H9 (cell line): ENCODE data around the gene MYO5B. TPM values are rescaled to one million over a fixed set of nuclear protein-coding genes. Genes with fewer than 3 reads are reported as not detected.

Experiments
- DNase-seq: peaks from one replicate; pipeline ENCODE4 v3.0.0-alpha.2; 2017
- H2AFZ ChIP-seq: one replicate; pipeline ENCODE4 v1.6.1; 2013; ENCODE audit warnings: mild to moderate bottlenecking, low read length, control low read depth, moderate library complexity
- H2AK5ac ChIP-seq: 2 replicates; pipeline ENCODE4 v1.6.1; 2013; ENCODE audit warnings: low read length, control low read depth, mixed read lengths; ENCODE audit not compliant: insufficient read length
- H2BK120ac ChIP-seq: one replicate; pipeline ENCODE4 v1.6.1; 2013; ENCODE audit warnings: low read depth, mild to moderate bottlenecking, low read length, control low read depth, inconsistent platforms; ENCODE audit not compliant: poor library complexity, severe bottlenecking
- H2BK12ac ChIP-seq: 2 replicates; pipeline ENCODE4 v1.6.1; 2013; ENCODE audit warnings: low read length, control low read depth, mixed read lengths, low read depth; ENCODE audit not compliant: insufficient read length
- H2BK15ac ChIP-seq: 2 replicates; pipeline ENCODE4 v1.6.1; 2013; ENCODE audit warnings: low read depth, low read length, control low read depth
- H2BK20ac ChIP-seq: one replicate; pipeline ENCODE4 v1.6.1; 2013; ENCODE audit warnings: low read depth, mild to moderate bottlenecking, low read length, control low read depth, inconsistent platforms; ENCODE audit not compliant: poor library complexity, severe bottlenecking
- H2BK5ac ChIP-seq: 2 replicates; pipeline ENCODE4 v1.6.1; 2013; ENCODE audit warnings: low read length, control low read depth, mixed read lengths; ENCODE audit not compliant: insufficient read length
- H3K14ac ChIP-seq: 2 replicates; pipeline ENCODE4 v1.6.1; 2013; ENCODE audit warnings: low read length, control low read depth; ENCODE audit not compliant: insufficient read depth
- H3K18ac ChIP-seq: 2 replicates; pipeline ENCODE4 v1.6.1; 2013; ENCODE audit warnings: low read depth, mild to moderate bottlenecking, mixed read lengths, low read length, control low read depth; ENCODE audit not compliant: insufficient read length
- H3K23ac ChIP-seq: 2 replicates; pipeline ENCODE4 v1.6.1; 2013; ENCODE audit warnings: low read length, control low read depth, mixed read lengths, low read depth; ENCODE audit not compliant: insufficient read length
- H3K23me2 ChIP-seq: 2 replicates; pipeline ENCODE4 v1.6.1; 2013; ENCODE audit warnings: low read depth, mild to moderate bottlenecking, mixed read lengths, low read length, control low read depth; ENCODE audit not compliant: insufficient read length, poor library complexity, severe bottlenecking
- H3K27ac ChIP-seq: 2 replicates; pipeline ENCODE4 v1.5.1; 2013; ENCODE audit warnings: low read length, control low read depth, mixed read lengths, low read depth; ENCODE audit not compliant: insufficient read length
- H3K27me3 ChIP-seq: 2 replicates; pipeline ENCODE4 v1.6.1; 2013; ENCODE audit warnings: low read length, control low read depth, inconsistent platforms; ENCODE audit not compliant: insufficient read depth
- H3K4ac ChIP-seq: 2 replicates; pipeline ENCODE4 v1.6.1; 2013; ENCODE audit warnings: low read depth, mild to moderate bottlenecking, control low read depth, inconsistent platforms, low read length, moderate library complexity
- H3K4me1 ChIP-seq: 2 replicates; pipeline ENCODE4 v1.6.1; 2013; ENCODE audit warnings: low read length, control low read depth, inconsistent platforms; ENCODE audit not compliant: insufficient read depth
- H3K4me2 ChIP-seq: 2 replicates; pipeline ENCODE4 v1.6.1; 2013; ENCODE audit warnings: low read length, control low read depth, mixed read lengths; ENCODE audit not compliant: insufficient read length, insufficient read depth
- H3K56ac ChIP-seq: 2 replicates; pipeline ENCODE4 v1.6.1; 2013; ENCODE audit warnings: low read depth, mild to moderate bottlenecking, mixed read lengths, low read length, control low read depth; ENCODE audit not compliant: insufficient read length
- H3K79me1 ChIP-seq: 2 replicates; pipeline ENCODE4 v1.6.1; 2013; ENCODE audit warnings: low read depth, mild to moderate bottlenecking, moderate library complexity, low read length, control low read depth, inconsistent platforms; ENCODE audit not compliant: insufficient read depth, poor library complexity, severe bottlenecking
- H3K79me2 ChIP-seq: 2 replicates; pipeline ENCODE4 v1.6.1; 2013; ENCODE audit warnings: low read length, control low read depth, inconsistent platforms; ENCODE audit not compliant: insufficient read depth
- H3K9ac ChIP-seq: 2 replicates; pipeline ENCODE4 v1.6.1; 2013; ENCODE audit warnings: low read length, control low read depth, mixed read lengths; ENCODE audit not compliant: insufficient read length; ENCODE audit errors: extremely low read depth
- H3K9me3 ChIP-seq: one replicate; pipeline ENCODE4 v1.6.1; 2013; ENCODE audit warnings: low read depth, low read length, inconsistent platforms; ENCODE audit not compliant: control insufficient read depth
- H3T11ph ChIP-seq: one replicate; pipeline ENCODE4 v1.6.1; 2013; ENCODE audit warnings: mild to moderate bottlenecking, low read length, control low read depth, inconsistent platforms
- H4K20me1 ChIP-seq: one replicate; pipeline ENCODE4 v1.6.1; 2013; ENCODE audit not compliant: control insufficient read depth, insufficient read length, insufficient read depth
- H4K5ac ChIP-seq: 2 replicates; pipeline ENCODE4 v1.6.1; 2013; ENCODE audit warnings: low read depth, mild to moderate bottlenecking, mixed read lengths, low read length, control low read depth; ENCODE audit not compliant: insufficient read length
- H4K8ac ChIP-seq: replicated peaks from 2 replicates; pipeline ENCODE4 v1.6.1; 2013; ENCODE audit warnings: low read length, control low read depth, mixed read lengths, low read depth; ENCODE audit not compliant: insufficient read length
- H4K91ac ChIP-seq: 2 replicates; pipeline ENCODE4 v1.6.1; 2013; ENCODE audit warnings: low read depth, mild to moderate bottlenecking, moderate library complexity, mixed read lengths, low read length, control low read depth; ENCODE audit not compliant: insufficient read length
- H3K27ac Mint-ChIP-seq, 3 experiments: 2 replicates in 2 of 3; 3 replicates in 1 of 3; pipeline ENCODE4 v1.8.0; 2020 to 2021; ENCODE audit warnings: mixed read lengths in 3 of 3, mild to moderate bottlenecking in 1 of 3, moderate library complexity in 1 of 3
- H3K27me3 Mint-ChIP-seq: 2 replicates; pipeline ENCODE4 v1.8.0; 2021; ENCODE audit warnings: low read depth, mild to moderate bottlenecking, moderate library complexity, mixed read lengths
- H3K36me3 Mint-ChIP-seq, 3 experiments: 2 replicates in 2 of 3; 3 replicates in 1 of 3; pipeline ENCODE4 v1.8.0; 2020 to 2021; ENCODE audit warnings: low read depth in 3 of 3, mixed read lengths in 3 of 3; ENCODE audit not compliant: insufficient read depth in 1 of 3
- H3K4me1 Mint-ChIP-seq, 2 experiments: 2 replicates each; pipeline ENCODE4 v1.8.0; 2020; ENCODE audit warnings: mixed read lengths in 2 of 2
- H3K4me3 Mint-ChIP-seq, 2 experiments: 2 replicates in 1 of 2; 3 replicates in 1 of 2; pipeline ENCODE4 v1.8.0; 2020 to 2021; ENCODE audit warnings: mild to moderate bottlenecking in 2 of 2, mixed read lengths in 2 of 2, moderate library complexity in 1 of 2
- H3K9me3 Mint-ChIP-seq, 2 experiments: 2 replicates in 1 of 2; 3 replicates in 1 of 2; pipeline ENCODE4 v1.8.0; 2020; ENCODE audit warnings: mild to moderate bottlenecking in 2 of 2, mixed read lengths in 2 of 2, moderate library complexity in 1 of 2
- WGBS: extraction: QIAGEN DNeasy Blood & Tissue Kit; methylation state at CpG from one replicate; pipeline ENCODE4 v1.1.7; 2013; ENCODE audit warnings: missing lambda C conversion rate, low lambda C conversion rate, mixed read lengths; ENCODE audit not compliant: insufficient read length; ENCODE audit errors: extremely low coverage; 5-methylcytosine and 5-hydroxymethylcytosine counted together
- total RNA-seq: library from RNA; stranded (reverse); gene quantifications from 2 replicates; pipeline ENCODE4 v1.2.1, GENCODE V29; 2021
- TF ChIP-seq, protein P1 (sequence below): fragments of 200-600 bp; sonication (generic); conservative IDR thresholded peaks from 3 replicates; pipeline ENCODE4 v1.8.0; 2021; ENCODE audit warnings: antibody characterized with exemption, mild to moderate bottlenecking

Gene MYO5B
- total RNA-seq, 1 experiment from 2014 or later = 9.3 TPM

DNA sequence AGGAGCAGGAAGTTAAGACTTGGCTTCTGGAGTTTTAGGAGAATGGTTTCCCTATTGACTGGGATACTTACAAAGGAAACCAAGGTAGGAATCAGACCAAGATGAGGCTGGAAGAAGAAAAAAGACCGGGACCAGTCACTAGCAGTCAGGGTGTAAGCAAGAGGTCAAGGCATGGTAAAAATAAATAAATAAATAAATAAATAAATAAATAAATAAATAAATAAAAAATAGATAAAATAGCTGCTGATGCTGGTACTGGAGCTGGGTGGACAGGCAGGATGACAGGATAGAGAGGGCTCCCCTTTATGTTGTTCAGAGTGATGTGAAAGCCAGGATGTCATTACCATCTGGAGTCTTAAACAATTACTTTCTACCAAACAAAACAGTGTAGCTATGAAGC is 89.9 kb downstream of the MYO5B start:
- no CpG with 5 or more reads among the region's 1 CpG for WGBS
- no peak overlapping the region for H3K4me2 ChIP-seq
- no peak overlapping the region for H2AK5ac ChIP-seq
- Mint-ChIP-seq H3K4me3 (no peak overlapping the region), H3K4me1 (peaks cover 0 to 10% of the 10 kb centered on the region in 2 experiments; a peak in 3 of 4 replicates), H3K9me3 (no peaks in the 10 kb centered on the region; a peak in 1 of 5 replicates), H3K36me3 (no peaks in the 10 kb centered on the region; a peak in 1 of 7 replicates), H3K27me3 (peaks cover 2% of the 10 kb centered on the region; the same call in 1 of the 2 replicates), H3K27ac (no peak overlapping the region)
- H4K8ac ChIP-seq = no peak overlapping the region
- no peaks in the 10 kb centered on the region for H3K9me3 ChIP-seq
- H4K20me1 ChIP-seq = no peaks in the 10 kb centered on the region
- no peak overlapping the region for H2BK120ac ChIP-seq
- no peak overlapping the region for H2BK12ac ChIP-seq
- no peak overlapping the region for H3K14ac ChIP-seq
- no peak overlapping the region for H3T11ph ChIP-seq
- no peak overlapping the region for H2BK20ac ChIP-seq
- no peak overlapping the region for H3K23ac ChIP-seq
- no peak overlapping the region for H4K5ac ChIP-seq
- no peak overlapping the region for H3K9ac ChIP-seq
- no peak overlapping the region for H2BK5ac ChIP-seq
- H2BK15ac ChIP-seq = no peak overlapping the region
- H3K79me2 ChIP-seq = no peaks in the 10 kb centered on the region
- no peaks in the 10 kb centered on the region for H3K4me1 ChIP-seq
- no peak overlapping the region for H3K4ac ChIP-seq
- no peak overlapping the region for H4K91ac ChIP-seq
- H3K23me2 ChIP-seq = no peaks in the 10 kb centered on the region
- no peaks in the 10 kb centered on the region for H3K79me1 ChIP-seq
- H3K27ac ChIP-seq = no peak overlapping the region
- no peak for DNase-seq
- H3K27me3 ChIP-seq = no peaks in the 10 kb centered on the region
- no peak overlapping the region for H3K18ac ChIP-seq
- H3K56ac ChIP-seq = no peak overlapping the region
- TF ChIP-seq, protein P1, sequence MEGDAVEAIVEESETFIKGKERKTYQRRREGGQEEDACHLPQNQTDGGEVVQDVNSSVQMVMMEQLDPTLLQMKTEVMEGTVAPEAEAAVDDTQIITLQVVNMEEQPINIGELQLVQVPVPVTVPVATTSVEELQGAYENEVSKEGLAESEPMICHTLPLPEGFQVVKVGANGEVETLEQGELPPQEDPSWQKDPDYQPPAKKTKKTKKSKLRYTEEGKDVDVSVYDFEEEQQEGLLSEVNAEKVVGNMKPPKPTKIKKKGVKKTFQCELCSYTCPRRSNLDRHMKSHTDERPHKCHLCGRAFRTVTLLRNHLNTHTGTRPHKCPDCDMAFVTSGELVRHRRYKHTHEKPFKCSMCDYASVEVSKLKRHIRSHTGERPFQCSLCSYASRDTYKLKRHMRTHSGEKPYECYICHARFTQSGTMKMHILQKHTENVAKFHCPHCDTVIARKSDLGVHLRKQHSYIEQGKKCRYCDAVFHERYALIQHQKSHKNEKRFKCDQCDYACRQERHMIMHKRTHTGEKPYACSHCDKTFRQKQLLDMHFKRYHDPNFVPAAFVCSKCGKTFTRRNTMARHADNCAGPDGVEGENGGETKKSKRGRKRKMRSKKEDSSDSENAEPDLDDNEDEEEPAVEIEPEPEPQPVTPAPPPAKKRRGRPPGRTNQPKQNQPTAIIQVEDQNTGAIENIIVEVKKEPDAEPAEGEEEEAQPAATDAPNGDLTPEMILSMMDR = no peak
- H2AFZ ChIP-seq = no peak overlapping the region
